ENCODE measurements around the gene RASAL2. TPM values are rescaled to one million over a fixed set of nuclear protein-coding genes. Genes with fewer than 3 reads are reported as not detected.

Gene RASAL2
- total and polyA plus RNA-seq, 2 of the 13 experiments (the other 11 are each of a cell fraction or from before 2014, with no cell fraction given), result 5.4 to 5.9 TPM

DNA sequence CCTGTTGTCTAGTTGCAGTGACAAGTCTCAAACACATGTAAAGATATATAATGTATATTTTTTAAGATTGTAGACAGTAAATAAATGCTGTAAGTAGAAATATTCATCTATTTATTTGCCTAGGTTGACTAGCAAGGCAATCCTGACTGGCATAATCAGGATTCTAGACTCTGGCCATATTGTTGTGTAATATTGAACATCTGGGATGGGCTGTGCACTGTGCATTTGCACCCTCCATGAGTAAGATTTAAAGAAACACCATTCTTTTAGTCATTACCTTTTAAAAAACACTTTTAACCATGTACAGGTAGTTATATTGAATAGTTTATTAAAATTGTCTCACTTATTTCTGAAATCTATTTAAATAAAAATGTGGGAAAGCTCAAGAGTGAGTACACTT lies 32.4 kb downstream of the RASAL2 start:
- no peak overlapping the region for H2AFZ ChIP-seq (ENCODE audit: low read length)
- ATAC-seq (peak; percentile 62), DNase-seq (ENCODE audit: low spot score) (peak; percentile 8), FAIRE-seq (no peak)
- intact Hi-C loops (cut with micrococcal nuclease; ENCODE audit: unreplicated experiment), result loop anchor here (2.0 kb wide), 1 partner anchor 33 kb away; no protein-coding TSS in a partner anchor
- H3K9me3 ChIP-seq (ENCODE audit: low read length), result no peaks in the 10 kb centered on the region
- no peaks in the 10 kb centered on the region for H3K27me3 ChIP-seq (ENCODE audit: control insufficient read depth in 1 of 2, insufficient read depth in 2 of 2, low read length in 2 of 2)
- in situ Hi-C loops (cut with HindIII; ENCODE audit: extremely low pct_ligation_motif_present, low pct_unique_long_range_greater_than_20kb), result no loop called here
- H3K36me3 ChIP-seq (replicated peaks in 1 of 2; ENCODE audit: control insufficient read depth in 1 of 2, insufficient read depth in 2 of 2, low read length in 2 of 2), result no peaks in the 10 kb centered on the region
- ChIA-PET CTCF (ENCODE audit: low intra/inter-chr PET ratio, low total read pairs) (no interaction called here), POLR2A (interaction anchor here (1.0 kb wide), 1 partner anchor 24 kb away, joined by 3 read pairs; no protein-coding TSS in a partner anchor)
- BruUV-seq (replicated peaks), result no TSS peak
- H4K20me1 ChIP-seq (ENCODE audit: insufficient read depth, low read length), result no peaks in the 10 kb centered on the region
- no peak overlapping the region for H3K9ac ChIP-seq (ENCODE audit: insufficient read depth, low read depth, low read length)
- H3K27ac ChIP-seq (ENCODE audit: extremely low read length, insufficient read depth, low read length), result peak overlapping the region; percentile 73
- peak overlapping the region in 1 of 3 experiments; percentile 4; a peak in 1 of 6 replicates for H3K4me3 ChIP-seq (replicated peaks in 1 of 3; ENCODE audit: insufficient read depth in 1 of 3, low read depth in 2 of 3, low read length in 3 of 3)
- peaks cover 35% of the 10 kb centered on the region for H3K4me1 ChIP-seq (ENCODE audit: insufficient read depth, low read length)
- H3K4me2 ChIP-seq (ENCODE audit: low read depth, low read length), result peak overlapping the region; percentile 55
- peak; percentile 53 for TF ChIP-seq CEBPB (IDR thresholded peaks at IDR 0.05; ENCODE audit: borderline replicate concordance, low read depth, low read length)
- no peak for TF ChIP-seq ZNF607 (CRISPR knock-in tag; IDR thresholded peaks at IDR 0.05; ENCODE audit: borderline replicate concordance)
- H3K79me2 ChIP-seq (ENCODE audit: insufficient read depth, low read length), result no peaks in the 10 kb centered on the region

DNA sequence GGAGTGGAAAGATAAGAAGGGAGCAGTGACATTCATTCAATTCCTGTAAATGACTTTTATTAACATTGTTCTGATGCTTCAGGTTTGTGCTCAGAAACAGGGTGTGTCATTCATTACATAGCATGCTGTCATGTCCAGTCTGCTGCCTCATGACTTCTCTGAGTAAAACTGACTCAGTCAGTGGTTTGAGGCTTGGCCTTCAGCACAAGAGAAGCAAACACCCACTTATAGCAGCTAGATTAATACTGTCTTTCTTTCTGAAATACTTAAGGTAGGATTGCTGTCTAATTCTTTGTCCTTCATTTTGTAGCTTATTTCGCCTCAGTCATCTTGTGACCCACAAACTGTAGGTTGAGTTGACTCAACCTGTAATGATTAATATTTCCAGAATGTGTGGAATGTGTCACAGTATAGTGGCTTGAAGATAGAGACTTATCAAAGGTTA lies 32.9 kb downstream of the RASAL2 start:
- Histone ChIP-seq H3K4me3 (replicated peaks in 1 of 3; ENCODE audit: insufficient read depth in 1 of 3, low read depth in 2 of 3, low read length in 3 of 3) (peak overlapping the region in 1 of 3 experiments; percentile 4; a peak in 2 of 6 replicates), H4K20me1 (ENCODE audit: insufficient read depth, low read length) (no peaks in the 10 kb centered on the region), H3K4me1 (ENCODE audit: insufficient read depth, low read length) (peaks cover 35% of the 10 kb centered on the region), H2AFZ (ENCODE audit: low read length) (no peak overlapping the region), H3K4me2 (ENCODE audit: low read depth, low read length) (peak overlapping the region; percentile 55), H3K79me2 (ENCODE audit: insufficient read depth, low read length) (no peaks in the 10 kb centered on the region), H3K27me3 (ENCODE audit: control insufficient read depth in 1 of 2, insufficient read depth in 2 of 2, low read length in 2 of 2) (no peaks in the 10 kb centered on the region), H3K36me3 (replicated peaks in 1 of 2; ENCODE audit: control insufficient read depth in 1 of 2, insufficient read depth in 2 of 2, low read length in 2 of 2) (no peaks in the 10 kb centered on the region), H3K27ac (ENCODE audit: extremely low read length, insufficient read depth, low read length) (peak overlapping the region; percentile 73), H3K9ac (ENCODE audit: insufficient read depth, low read depth, low read length) (peak overlapping the region; percentile 27), H3K9me3 (ENCODE audit: low read length) (no peaks in the 10 kb centered on the region)
- ChIA-PET CTCF (ENCODE audit: low intra/inter-chr PET ratio, low total read pairs) (no interaction called here), POLR2A (interaction anchor here (1.0 kb wide), 1 partner anchor 25 kb away, joined by 3 read pairs; no protein-coding TSS in a partner anchor)
- 5% methylated on average over 1 of the region's 1 CpG for WGBS (ENCODE audit: low lambda C conversion rate)
- in situ Hi-C loops (cut with HindIII; ENCODE audit: extremely low pct_ligation_motif_present, low pct_unique_long_range_greater_than_20kb), result no loop called here
- peak; percentile 98 for ATAC-seq
- intact Hi-C loops (cut with micrococcal nuclease; ENCODE audit: unreplicated experiment), result loop anchor here (2.0 kb wide), 1 partner anchor 34 kb away; no protein-coding TSS in a partner anchor
- DNase-seq (ENCODE audit: low spot score), result peak; percentile 80
- FAIRE-seq, result peak; percentile 52
- BruUV-seq (replicated peaks), result no TSS peak
- TF ChIP-seq MIXL1 (CRISPR knock-in tag; IDR thresholded peaks at IDR 0.05), result 0 out of 2 replicates have a peak, but pooled peaks have one; percentile 38
- TF ChIP-seq RFXAP (CRISPR knock-in tag; IDR thresholded peaks at IDR 0.05; ENCODE audit: borderline replicate concordance), result no peak
- TF ChIP-seq, protein P1, sequence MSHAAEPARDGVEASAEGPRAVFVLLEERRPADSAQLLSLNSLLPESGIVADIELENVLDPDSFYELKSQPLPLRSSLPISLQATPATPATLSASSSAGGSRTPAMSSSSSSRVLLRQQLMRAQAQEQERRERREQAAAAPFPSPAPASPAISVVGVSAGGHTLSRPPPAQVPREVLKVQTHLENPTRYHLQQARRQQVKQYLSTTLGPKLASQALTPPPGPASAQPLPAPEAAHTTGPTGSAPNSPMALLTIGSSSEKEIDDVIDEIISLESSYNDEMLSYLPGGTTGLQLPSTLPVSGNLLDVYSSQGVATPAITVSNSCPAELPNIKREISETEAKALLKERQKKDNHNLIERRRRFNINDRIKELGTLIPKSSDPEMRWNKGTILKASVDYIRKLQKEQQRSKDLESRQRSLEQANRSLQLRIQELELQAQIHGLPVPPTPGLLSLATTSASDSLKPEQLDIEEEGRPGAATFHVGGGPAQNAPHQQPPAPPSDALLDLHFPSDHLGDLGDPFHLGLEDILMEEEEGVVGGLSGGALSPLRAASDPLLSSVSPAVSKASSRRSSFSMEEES (CRISPR knock-in tag; IDR thresholded peaks at IDR 0.05), result peak; percentile 74
- no peak for TF ChIP-seq CBFB (CRISPR knock-in tag; IDR thresholded peaks at IDR 0.05)
- peak; percentile 78 for TF ChIP-seq FOSL2 (CRISPR knock-in tag; IDR thresholded peaks at IDR 0.05)
- peak; percentile 44; the same call in 1 of the 2 replicates for TF ChIP-seq JUNB (CRISPR knock-in tag; IDR thresholded peaks at IDR 0.05; ENCODE audit: borderline replicate concordance)
- TF ChIP-seq, protein P2, sequence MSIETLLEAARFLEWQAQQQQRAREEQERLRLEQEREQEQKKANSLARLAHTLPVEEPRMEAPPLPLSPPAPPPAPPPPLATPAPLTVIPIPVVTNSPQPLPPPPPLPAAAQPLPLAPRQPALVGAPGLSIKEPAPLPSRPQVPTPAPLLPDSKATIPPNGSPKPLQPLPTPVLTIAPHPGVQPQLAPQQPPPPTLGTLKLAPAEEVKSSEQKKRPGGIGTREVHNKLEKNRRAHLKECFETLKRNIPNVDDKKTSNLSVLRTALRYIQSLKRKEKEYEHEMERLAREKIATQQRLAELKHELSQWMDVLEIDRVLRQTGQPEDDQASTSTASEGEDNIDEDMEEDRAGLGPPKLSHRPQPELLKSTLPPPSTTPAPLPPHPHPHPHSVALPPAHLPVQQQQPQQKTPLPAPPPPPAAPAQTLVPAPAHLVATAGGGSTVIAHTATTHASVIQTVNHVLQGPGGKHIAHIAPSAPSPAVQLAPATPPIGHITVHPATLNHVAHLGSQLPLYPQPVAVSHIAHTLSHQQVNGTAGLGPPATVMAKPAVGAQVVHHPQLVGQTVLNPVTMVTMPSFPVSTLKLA (IDR thresholded peaks at IDR 0.05), result no peak
- 0 out of 4 replicates have a peak, but pooled peaks of 1 of the 2 experiments have one; percentile 20 for TF ChIP-seq EP300 (IDR thresholded peaks at IDR 0.05; ENCODE audit: low read depth in 2 of 2, low read length in 2 of 2)
- TF ChIP-seq EP300 (CRISPR knock-in tag; IDR thresholded peaks at IDR 0.05; ENCODE audit: borderline replicate concordance), result no peak
- TF ChIP-seq ASH2L (IDR thresholded peaks at IDR 0.05; ENCODE audit: insufficient read length, low read depth, low read length), result peak; percentile 84
- TF ChIP-seq MLLT10 (CRISPR knock-in tag; IDR thresholded peaks at IDR 0.05), result no peak
- TF ChIP-seq HNF4A (CRISPR knock-in tag; IDR thresholded peaks at IDR 0.05), result 0 out of 2 replicates have a peak, but pooled peaks have one; percentile 3
- no peak for TF ChIP-seq CREB1 (IDR thresholded peaks at IDR 0.05)
- TF ChIP-seq CREB1 (CRISPR knock-in tag; IDR thresholded peaks at IDR 0.05), result peak; percentile 52
- TF ChIP-seq TEAD3 (CRISPR knock-in tag; optimal IDR thresholded peaks at IDR 0.05; ENCODE audit: borderline replicate concordance), result peak; percentile 97
- TF ChIP-seq ZNF224 (CRISPR knock-in tag; IDR thresholded peaks at IDR 0.05), result no peak

Data from HepG2 (cell line).